B cell (primary cell): ENCODE measurements around the gene TTC9C. TPM values are rescaled to one million over a fixed set of nuclear protein-coding genes. Genes with fewer than 3 reads are reported as not detected.

Experiments
- ATAC-seq: fragments of 200-7000 bp; cut with Tn5 transposase; one replicate; pipeline ENCODE4 v1.10.0; 2021; ENCODE audit warnings: low read depth, mild to moderate bottlenecking, moderate number of reproducible peaks, moderate library complexity
- CTCF ChIA-PET: fragments of 350-600 bp; sonication (Branson Sonifier 250); formaldehyde crosslinking; loops from one replicate; lab custom pipeline; 2021; ENCODE audit warnings: antibody characterized with exemption, inconsistent platforms; lab: Charles Lee
- POLR2A ChIA-PET: fragments of 350-600 bp; sonication (Branson Sonifier 250); formaldehyde crosslinking; loops from one replicate; lab custom pipeline; 2021; ENCODE audit warnings: antibody characterized with exemption; lab: Charles Lee
- DNase-seq: peaks from one replicate; pipeline ENCODE4 v3.0.0; 2013
- H2AFZ ChIP-seq: 2 replicates; pipeline ENCODE4 v1.6.1; 2012; ENCODE audit warnings: mild to moderate bottlenecking, low read depth, low read length; ENCODE audit not compliant: insufficient read depth, poor library complexity, severe bottlenecking
- H3K27ac ChIP-seq, 2 donors: 1 replicate in 1 of 2; 2 replicates in 1 of 2; pipeline ENCODE4 v1.5.1; 2012 to 2013; ENCODE audit warnings: low read length in 2 of 2, mild to moderate bottlenecking in 2 of 2, moderate library complexity in 1 of 2
- H3K27me3 ChIP-seq, 4 experiments: fragments of 200-600 bp in 1 of 4; sonication (generic) in 1 of 4; replicated peaks in 1 of 4; 1 replicate in 2 of 4; 2 replicates in 2 of 4; pipeline versions ENCODE4 v1.6.1 to v1.7.0; 2013 to 2016; ENCODE audit warnings: low read length in 3 of 4, mild to moderate bottlenecking in 2 of 4, mixed read lengths in 1 of 4, moderate library complexity in 1 of 4; ENCODE audit not compliant: insufficient read depth in 4 of 4, control insufficient read depth in 3 of 4; ENCODE audit errors: control extremely low read depth in 1 of 4
- H3K36me3 ChIP-seq, 2 experiments: replicated peaks in 1 of 2; 1 replicate in 1 of 2; 2 replicates in 1 of 2; pipeline versions ENCODE4 v1.6.1 to v1.7.1; 2013; ENCODE audit warnings: low read length in 1 of 2; ENCODE audit not compliant: insufficient read depth in 2 of 2, control insufficient read depth in 1 of 2; ENCODE audit errors: control extremely low read depth in 1 of 2, extremely low read depth in 1 of 2
- H3K4me1 ChIP-seq, 2 donors: fragments of 200-600 bp in 1 of 2; sonication (generic) in 1 of 2; 1 replicate in 1 of 2; 2 replicates in 1 of 2; pipeline versions ENCODE4 v1.5.1 to v1.6.1; 2013 to 2017; ENCODE audit warnings: low read length in 2 of 2; ENCODE audit not compliant: control insufficient read depth in 2 of 2, insufficient read depth in 2 of 2
- H3K4me2 ChIP-seq: replicated peaks from 2 replicates; pipeline ENCODE3; 2012; ENCODE audit warnings: mild to moderate bottlenecking, low read depth, low read length; ENCODE audit not compliant: poor library complexity, severe bottlenecking
- H3K4me3 ChIP-seq, 5 experiments: fragments of 200-600 bp in 1 of 5; sonication (generic) in 1 of 5; 1 replicate in 3 of 5; 2 replicates in 2 of 5; pipeline versions ENCODE4 v1.5.1 to v1.7.0; 2011 to 2016; ENCODE audit warnings: low read length in 4 of 5, mild to moderate bottlenecking in 4 of 5, low read depth in 2 of 5, control low read depth in 1 of 5, moderate library complexity in 1 of 5; ENCODE audit not compliant: insufficient read depth in 1 of 5; ENCODE audit errors: control extremely low read depth in 1 of 5, extremely low read depth in 1 of 5
- H3K79me2 ChIP-seq: fragments of 200-600 bp; sonication (generic); one replicate; pipeline ENCODE4 v1.6.0; 2016; ENCODE audit warnings: low read length; ENCODE audit not compliant: control insufficient read depth, insufficient read depth
- H3K9ac ChIP-seq: fragments of 200-600 bp; sonication (generic); 2 replicates; pipeline ENCODE4 v1.6.1; 2017; ENCODE audit warnings: mild to moderate bottlenecking, low read length, moderate library complexity
- H3K9me3 ChIP-seq, 3 donors: one replicate each; pipeline versions ENCODE4 v1.6.1 to v1.7.1; 2013; ENCODE audit warnings: low read length in 2 of 3; ENCODE audit not compliant: control insufficient read depth in 2 of 3, insufficient read depth in 1 of 3; ENCODE audit errors: control extremely low read depth in 1 of 3
- H4K20me1 ChIP-seq: 2 replicates; pipeline ENCODE4 v1.6.0; 2012; ENCODE audit warnings: mild to moderate bottlenecking, low read length; ENCODE audit not compliant: insufficient read depth, control insufficient read depth, poor library complexity, severe bottlenecking
- H3K27ac Mint-ChIP-seq: one replicate; pipeline ENCODE4 v1.8.0; 2021; ENCODE audit warnings: mixed read lengths
- H3K27me3 Mint-ChIP-seq: one replicate; pipeline ENCODE4 v1.8.0; 2021; ENCODE audit warnings: mixed read lengths
- H3K4me1 Mint-ChIP-seq: one replicate; pipeline ENCODE4 v1.8.0; 2021; ENCODE audit warnings: mixed read lengths
- H3K4me3 Mint-ChIP-seq: one replicate; pipeline ENCODE4 v1.8.0; 2021; ENCODE audit warnings: mixed read lengths
- H3K9me3 Mint-ChIP-seq: one replicate; pipeline ENCODE4 v1.8.0; 2022; ENCODE audit warnings: mixed read lengths; ENCODE audit not compliant: insufficient read depth
- EZH2 ChIP-seq: IDR thresholded peaks from 2 replicates; pipeline ENCODE4 v1.6.1; 2012; ENCODE audit warnings: borderline replicate concordance, low read depth, mild to moderate bottlenecking, moderate library complexity, low read length; ENCODE audit not compliant: insufficient read depth, poor library complexity, severe bottlenecking
- WGBS: methylation state at CpG from one replicate; pipeline ENCODE4 v1.1.5; 2013; ENCODE audit warnings: missing lambda C conversion rate; ENCODE audit not compliant: insufficient coverage; 5-methylcytosine and 5-hydroxymethylcytosine counted together
- intact Hi-C: fragments of 100-400 bp; cut with micrococcal nuclease; formaldehyde crosslinking; loops from one replicate; pipeline ENCODE4 v1.10.0; 2022
- polyA plus RNA-seq: library from polyadenylated mRNA; depleted of rRNA; stranded (reverse); fragments of >200 nt; gene quantifications from 2 replicates; pipeline ENCODE4 v1.2.3, GENCODE V29; 2012
- total RNA-seq, 2 donors: library from RNA; stranded (reverse); fragments of 120-200 nt in 1 of 2; gene quantifications; 1 replicate in 1 of 2; 2 replicates in 1 of 2; pipeline versions ENCODE4 v1.2.3 to v1.2.4, GENCODE V29; 2013 to 2022
- TF ChIP-seq, protein P1 (sequence below): fragments of 200-600 bp; IDR thresholded peaks from one replicate; pipeline ENCODE4 v1.8.0; 2022; ENCODE audit warnings: antibody characterized with exemption, mild to moderate bottlenecking

Gene TTC9C
- total and polyA plus RNA-seq, 2 donors (not counting 1 experiment from before 2014, with no cell fraction given) = 33.5 to 56.3 TPM

DNA sequence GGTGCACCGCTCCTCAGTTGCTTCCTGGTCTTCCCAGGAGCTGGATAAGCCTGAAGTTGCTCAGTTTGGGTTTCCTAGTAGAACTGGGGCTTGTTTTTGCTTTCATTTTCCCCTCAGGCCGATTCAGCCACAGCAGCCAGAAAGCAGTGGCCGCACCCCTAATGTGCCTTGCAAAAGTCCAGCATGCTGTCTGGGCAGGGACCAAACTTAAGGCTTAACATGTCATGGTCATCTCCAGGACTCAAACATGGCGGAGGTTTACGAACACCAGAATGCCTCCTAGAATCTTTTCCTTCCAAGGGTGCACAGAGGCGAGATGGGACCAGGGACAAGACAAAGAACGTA is 18.3 kb upstream of the TTC9C start:
- ChIA-PET CTCF (interaction anchor here (1.0 to 1.4 kb wide), 3 partner anchors 38 to 116 kb away, joined by 3 read pairs; partner anchors contain the start of genes C11orf98, CSKMT and UQCC3), POLR2A (interaction anchor here (0.6 to 6.5 kb wide), 17 partner anchors 17 to 171 kb away, joined by 3 to 66 read pairs (median 9); partner anchors contain the start of genes C11orf98, CSKMT, HNRNPUL2 and INTS5)
- Histone ChIP-seq H4K20me1 (no peaks in the 10 kb centered on the region), H3K9ac (peak overlapping the region; percentile 89), H3K36me3 (peaks cover 0 to 38% of the 10 kb centered on the region in 2 experiments), H3K4me1 (peaks cover 39 to 52% of the 10 kb centered on the region in 2 donors), H3K4me3 (peak overlapping the region; percentile 18 to 91 (median 73)), H3K79me2 (peaks cover 25% of the 10 kb centered on the region), H2AFZ (peak overlapping the region; percentile 99), H3K27me3 (no peaks in the 10 kb centered on the region), H3K4me2 (peak overlapping the region; percentile 95), H3K27ac (peak overlapping the region; percentile 90 to 93), H3K9me3 (no peaks in the 10 kb centered on the region)
- WGBS = 69% methylated on average over 7 of the region's 7 CpGs
- intact Hi-C loops = no loop called here
- H3K9me3 Mint-ChIP-seq = no peaks in the 10 kb centered on the region
- no peaks in the 10 kb centered on the region for H3K27me3 Mint-ChIP-seq
- DNase-seq (no peak), ATAC-seq (no peak)
- peak overlapping the region; percentile 95 for H3K27ac Mint-ChIP-seq
- H3K4me3 Mint-ChIP-seq = peak overlapping the region; percentile 92
- TF ChIP-seq, protein P1, sequence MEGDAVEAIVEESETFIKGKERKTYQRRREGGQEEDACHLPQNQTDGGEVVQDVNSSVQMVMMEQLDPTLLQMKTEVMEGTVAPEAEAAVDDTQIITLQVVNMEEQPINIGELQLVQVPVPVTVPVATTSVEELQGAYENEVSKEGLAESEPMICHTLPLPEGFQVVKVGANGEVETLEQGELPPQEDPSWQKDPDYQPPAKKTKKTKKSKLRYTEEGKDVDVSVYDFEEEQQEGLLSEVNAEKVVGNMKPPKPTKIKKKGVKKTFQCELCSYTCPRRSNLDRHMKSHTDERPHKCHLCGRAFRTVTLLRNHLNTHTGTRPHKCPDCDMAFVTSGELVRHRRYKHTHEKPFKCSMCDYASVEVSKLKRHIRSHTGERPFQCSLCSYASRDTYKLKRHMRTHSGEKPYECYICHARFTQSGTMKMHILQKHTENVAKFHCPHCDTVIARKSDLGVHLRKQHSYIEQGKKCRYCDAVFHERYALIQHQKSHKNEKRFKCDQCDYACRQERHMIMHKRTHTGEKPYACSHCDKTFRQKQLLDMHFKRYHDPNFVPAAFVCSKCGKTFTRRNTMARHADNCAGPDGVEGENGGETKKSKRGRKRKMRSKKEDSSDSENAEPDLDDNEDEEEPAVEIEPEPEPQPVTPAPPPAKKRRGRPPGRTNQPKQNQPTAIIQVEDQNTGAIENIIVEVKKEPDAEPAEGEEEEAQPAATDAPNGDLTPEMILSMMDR = no peak
- TF ChIP-seq EZH2 = no peak
- H3K4me1 Mint-ChIP-seq = peaks cover 65% of the 10 kb centered on the region

GRCh38 chr11:62712276-62712812 is 15.9 kb upstream of the TTC9C start:
- H3K4me3 Mint-ChIP-seq = no peak overlapping the region

More at GRCh38 chr11:62712276-62712812, 15.9 kb upstream of the TTC9C start:
- POLR2A ChIA-PET = interaction anchor here (0.6 to 1.0 kb wide), 2 partner anchors 129 to 140 kb away, joined by 3 to 4 read pairs; no protein-coding TSS in a partner anchor
- H3K9me3 ChIP-seq = no peaks in the 10 kb centered on the region
- H3K4me1 Mint-ChIP-seq = peaks cover 43% of the 10 kb centered on the region
- ATAC-seq (no peak), DNase-seq (no peak)
- TF ChIP-seq, protein P1 = no peak
- TF ChIP-seq EZH2 = no peak
- no peaks in the 10 kb centered on the region for H3K9me3 Mint-ChIP-seq
- H3K36me3 ChIP-seq = peaks cover 2 to 61% of the 10 kb centered on the region in 2 experiments
- intact Hi-C loops = no loop called here
- H3K27ac ChIP-seq = peak overlapping the region in 1 of 2 donors; percentile 51
- CTCF ChIA-PET = no interaction called here
- 100% methylated on average over 1 of the region's 6 CpGs for WGBS
- H3K79me2 ChIP-seq = peaks cover 42% of the 10 kb centered on the region
- H3K4me2 ChIP-seq = no peak overlapping the region
- no peak overlapping the region for H2AFZ ChIP-seq
- peaks cover 6% of the 10 kb centered on the region for H4K20me1 ChIP-seq
- no peak overlapping the region for H3K4me3 ChIP-seq
- no peaks in the 10 kb centered on the region for H3K27me3 ChIP-seq
- peaks cover 22 to 33% of the 10 kb centered on the region in 2 donors for H3K4me1 ChIP-seq
- H3K9ac ChIP-seq = no peak overlapping the region
- no peaks in the 10 kb centered on the region for H3K27me3 Mint-ChIP-seq
- peak overlapping the region; percentile 64 for H3K27ac Mint-ChIP-seq
